GM18861 (cell line): ENCODE data around the gene GPSM1.
"Not testable (repeated sequence)": the region's sequence is repeated elsewhere in the genome, so short reads cannot be mapped to it uniquely, and the experiment has no call there.

Source experiments
- ATAC-seq: cut with Tn5 transposase; IDR thresholded peaks from one replicate; pipeline ENCODE4 v1.9.1; 2021; ENCODE audit not compliant: unreplicated experiment

The GPSM1 gene

GRCh38 chr9:136393531-136393930 is 66.2 kb downstream of the GPSM1 start:
- ATAC-seq = no peak

GRCh38 chr9:136394312-136395019 is 67.1 kb downstream of the GPSM1 start:
- no peak for ATAC-seq

- ATAC-seq = no peak
Observed at GRCh38 chr9:136395020-136395340, 67.6 kb downstream of the GPSM1 start.

DNA sequence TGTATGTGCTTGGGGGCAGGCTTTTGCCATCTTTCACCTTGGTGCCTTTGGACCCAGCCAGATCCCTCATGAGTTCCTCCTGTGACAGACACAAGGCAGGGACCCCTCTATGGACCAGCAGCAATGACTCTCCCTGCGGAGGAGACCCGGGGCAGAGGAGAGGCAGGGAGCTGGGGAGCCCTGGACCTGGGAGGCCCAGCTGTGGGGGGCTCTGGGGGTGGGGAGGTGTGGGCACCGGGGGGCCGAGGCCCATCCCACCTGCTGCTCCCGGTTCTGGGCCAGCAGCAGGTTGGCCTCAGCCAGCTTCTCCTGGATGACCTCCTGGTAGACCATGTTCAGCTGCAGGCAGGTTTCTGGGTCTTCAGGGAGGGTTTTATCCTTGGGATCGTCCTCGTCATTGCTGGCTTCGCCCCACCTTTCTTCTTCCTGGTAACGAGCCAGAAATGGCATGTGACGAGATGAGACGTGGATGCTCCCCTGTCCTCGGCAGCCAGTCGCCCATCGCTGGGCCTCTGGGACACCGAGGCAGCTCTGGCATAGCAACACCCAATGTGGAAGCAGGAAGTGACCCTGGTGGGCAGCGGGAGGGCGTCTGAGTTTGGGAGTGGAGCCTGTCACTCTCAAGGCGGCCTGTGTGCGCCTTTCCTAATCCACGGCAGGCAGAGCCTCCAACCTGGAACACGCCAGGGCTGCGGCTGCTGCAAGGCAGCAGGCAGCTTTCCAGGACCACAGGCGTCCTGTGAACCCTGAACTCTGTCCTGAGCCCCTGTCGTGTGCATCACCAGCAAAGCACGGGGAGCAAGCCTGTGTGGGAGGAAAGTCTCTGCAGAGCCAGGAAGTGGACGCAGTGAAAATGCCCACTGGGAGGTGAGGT is 68.2 kb downstream of the GPSM1 start:
- no peak for ATAC-seq

- no peak for ATAC-seq
Observed at GRCh38 chr9:136396219-136396515, 68.8 kb downstream of the GPSM1 start.

- no peak for ATAC-seq
Observed at GRCh38 chr9:136397643-136398042, 70.3 kb downstream of the GPSM1 start.

GRCh38 chr9:136398286-136398685 is 70.9 kb downstream of the GPSM1 start:
- no peak for ATAC-seq

GRCh38 chr9:136399176-136400037 is 72.1 kb downstream of the GPSM1 start:
- ATAC-seq = no peak

DNA sequence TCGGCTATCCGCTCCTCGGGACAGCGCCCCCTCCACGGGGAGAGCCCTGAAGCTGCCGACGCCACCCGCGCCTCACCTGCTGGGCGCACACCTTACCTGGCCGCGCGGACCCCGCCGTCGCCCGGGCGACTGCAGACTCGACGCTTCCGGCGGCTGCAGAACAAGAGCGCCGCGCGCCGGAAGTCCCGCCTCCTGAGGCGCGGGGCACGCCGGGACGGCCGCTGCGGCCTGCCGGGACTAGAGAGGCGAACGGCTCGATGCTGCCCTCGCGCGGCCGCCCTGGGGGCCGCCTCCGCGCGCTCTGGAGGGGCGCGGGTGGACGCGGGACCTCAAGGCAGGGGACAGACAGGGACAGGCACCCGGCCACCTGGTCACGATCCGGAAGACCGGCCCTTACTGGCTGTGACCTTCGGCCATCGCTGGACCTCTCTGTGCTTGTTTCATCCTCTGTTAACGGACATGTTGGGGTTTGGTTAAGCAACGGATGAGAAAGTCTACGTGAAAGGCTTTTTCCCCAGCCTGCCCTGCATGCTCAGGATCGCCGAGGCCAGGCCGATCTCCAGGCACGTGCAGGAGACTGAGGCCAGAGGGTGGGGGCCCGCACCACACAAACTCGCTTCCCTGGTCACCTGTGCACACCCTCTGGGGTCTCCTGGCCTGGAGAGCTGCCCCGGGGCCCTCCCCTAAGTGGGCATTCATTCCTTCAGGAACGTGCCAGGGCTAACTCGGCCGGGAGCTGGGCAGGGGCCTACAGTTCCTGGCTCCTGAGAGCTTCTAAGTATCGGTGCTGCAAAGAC is 72.9 kb downstream of the GPSM1 start, which contains the start of gene SNAPC4:
SNAPC4 (minus strand) TSS at position 133 of the 797 bp plus-strand sequence. CDS start 1,742 bp downstream, outside the sequence.
- ATAC-seq = no peak

GRCh38 chr9:136401173-136401922 is 74.0 kb downstream of the GPSM1 start:
- ATAC-seq = no peak

DNA sequence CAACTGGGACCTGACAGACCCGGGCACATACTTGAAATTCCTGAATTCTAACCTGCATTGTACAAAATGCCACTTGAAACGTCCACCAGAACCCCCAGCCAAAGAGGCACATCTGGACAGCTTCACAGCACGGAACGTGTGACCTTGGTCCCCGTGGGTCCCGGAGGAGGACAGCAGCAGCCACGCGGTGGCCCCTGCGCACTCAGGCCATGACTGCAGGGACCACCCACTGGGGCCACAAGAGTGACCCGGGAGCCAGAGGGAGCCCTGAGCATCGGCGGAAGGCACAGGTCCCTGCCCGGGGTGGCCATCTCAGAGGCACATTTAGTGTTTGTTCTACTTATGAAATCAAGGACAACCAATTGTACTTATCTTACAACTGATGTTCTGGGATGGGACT is 74.7 kb downstream of the GPSM1 start:
- no peak for ATAC-seq

DNA sequence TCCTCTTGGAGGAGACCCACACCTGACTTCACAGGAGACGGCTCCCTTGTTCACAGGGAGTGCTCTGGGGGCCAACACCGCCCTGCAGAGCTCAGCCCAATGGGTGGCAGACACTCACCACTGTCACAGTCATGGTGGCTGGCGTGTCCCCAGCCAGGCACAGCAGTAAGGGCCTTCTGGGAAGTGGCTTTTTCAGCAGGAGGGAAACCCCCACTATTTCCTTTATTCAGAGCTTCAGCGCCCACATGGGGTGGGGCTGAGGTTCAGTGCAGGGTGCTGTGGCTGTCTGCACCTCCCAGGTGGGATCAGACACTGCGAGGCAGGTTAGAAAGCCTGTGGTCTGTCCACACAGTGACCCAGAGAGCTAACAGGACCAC is 76.2 kb downstream of the GPSM1 start:
- no peak for ATAC-seq

DNA sequence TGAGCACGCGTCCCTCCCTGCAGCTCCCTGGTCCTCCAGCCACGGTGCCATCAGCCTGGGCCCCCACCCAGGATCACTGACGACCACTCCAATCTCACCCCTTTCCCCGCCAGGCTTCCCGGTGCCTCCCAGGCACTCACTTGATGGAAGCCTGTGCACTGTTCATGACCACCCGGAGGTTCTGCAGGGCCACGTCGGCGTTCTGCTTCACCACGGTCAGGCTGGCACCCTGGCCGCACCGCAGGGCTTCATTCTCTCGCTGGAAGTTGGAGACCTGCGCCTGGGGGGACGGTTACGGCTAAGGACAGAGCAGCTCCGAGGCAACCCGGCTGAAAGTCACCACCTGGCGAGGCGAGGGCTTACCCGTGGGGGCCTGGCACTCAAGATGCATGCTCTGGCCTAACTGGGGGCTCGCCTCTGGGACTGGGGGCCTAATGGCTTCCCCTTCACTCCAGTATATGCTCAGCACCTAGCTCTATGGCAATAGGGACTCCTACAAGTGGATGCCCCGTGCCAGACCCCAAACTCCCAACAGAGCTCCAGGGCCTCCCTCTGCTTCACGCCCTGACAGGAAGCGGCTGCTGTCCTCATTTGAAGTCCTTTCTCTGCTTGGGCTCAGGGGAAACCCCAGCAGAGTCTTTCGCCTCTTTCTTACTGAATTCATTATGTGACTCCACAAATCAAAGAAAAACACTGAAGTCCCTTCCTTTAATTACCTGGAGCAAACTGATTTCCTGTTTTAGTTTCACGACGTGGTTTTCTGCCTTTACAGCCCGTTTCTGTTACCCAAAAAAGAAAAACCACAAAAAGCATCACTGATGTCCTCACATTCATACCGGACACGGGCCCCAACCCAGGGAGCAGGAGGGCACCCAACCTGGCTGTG is 76.8 kb downstream of the GPSM1 start:
- ATAC-seq = no peak

GRCh38 chr9:136404801-136405136 is 77.4 kb downstream of the GPSM1 start:
- no peak for ATAC-seq

GRCh38 chr9:136405481-136405880 is 78.1 kb downstream of the GPSM1 start:
- no peak for ATAC-seq

DNA sequence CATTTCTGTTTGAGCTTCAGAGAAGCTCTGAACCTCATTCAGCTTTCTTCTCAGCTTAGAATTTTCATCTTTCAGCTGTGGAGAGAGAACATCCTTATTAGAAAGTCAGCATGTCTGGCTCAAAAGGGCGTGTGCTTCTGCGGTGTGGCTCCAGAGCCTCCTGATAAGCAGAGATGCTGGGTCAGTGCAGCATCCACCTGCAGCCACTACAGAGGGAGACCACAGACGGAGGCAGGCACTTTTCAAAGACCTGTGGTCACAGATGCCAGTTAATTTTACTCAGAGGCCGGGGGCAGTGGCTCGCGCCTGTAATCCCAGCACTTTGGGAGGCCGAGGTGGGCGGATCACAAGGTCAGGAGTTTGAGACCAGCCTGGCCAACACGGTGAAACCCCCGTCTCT is 78.6 kb downstream of the GPSM1 start:
- ATAC-seq = not testable (repeated sequence)

DNA sequence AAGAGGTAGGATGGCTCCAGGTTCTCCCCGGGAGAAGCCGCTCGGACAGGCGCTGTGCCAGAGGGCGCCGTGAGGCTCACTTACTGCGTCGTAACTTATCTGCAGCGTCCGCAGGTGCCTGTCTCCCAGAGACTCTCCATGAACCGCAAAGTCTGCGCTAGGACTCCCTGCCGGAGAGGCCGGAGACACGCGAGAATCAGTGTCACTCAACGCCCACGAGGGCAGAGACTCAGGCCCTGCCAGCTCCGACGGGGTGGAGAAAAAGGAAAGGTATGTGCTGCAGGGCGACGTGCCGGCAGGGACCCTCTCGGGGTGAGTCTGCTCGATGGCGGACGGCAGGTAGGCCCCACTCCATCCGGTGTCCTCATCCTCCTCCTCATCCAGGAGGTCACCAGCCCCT is 79.7 kb downstream of the GPSM1 start:
- ATAC-seq = not testable (repeated sequence)

DNA sequence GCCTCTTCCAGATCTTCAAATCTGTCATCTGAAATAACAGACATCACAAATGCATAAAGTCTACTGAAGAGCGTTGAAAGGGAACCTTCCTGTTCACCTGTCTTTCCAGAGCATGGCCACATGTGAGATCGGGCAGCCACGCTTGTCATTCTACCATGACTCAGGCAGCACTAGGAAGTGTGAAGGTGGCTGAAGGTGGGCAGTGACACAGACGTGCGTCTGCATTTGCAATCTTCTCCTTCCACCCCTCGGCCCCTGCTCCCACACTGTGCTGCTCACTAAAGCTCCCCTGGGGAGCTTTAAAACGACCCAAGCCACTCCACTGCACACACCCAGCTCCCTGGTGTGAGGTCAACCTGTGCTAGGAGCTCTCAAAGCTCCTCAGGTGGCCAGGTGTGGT is 80.6 kb downstream of the GPSM1 start:
- no peak for ATAC-seq
